ENCODE results near the gene TBX15.

- TF ChIP-seq NFXL1 (CRISPR knock-in tag; IDR thresholded peaks at IDR 0.05) (no peak), ZNF384 (IDR thresholded peaks at IDR 0.05; ENCODE audit: low read depth, low read length) (no peak), MEF2D (tag; conservative IDR thresholded peaks at IDR 0.05; ENCODE audit: low read depth) (no peak), ZNF76 (CRISPR knock-in tag; IDR thresholded peaks at IDR 0.05; ENCODE audit: borderline replicate concordance) (no peak), PCBP1 (IDR thresholded peaks at IDR 0.05; ENCODE audit: low read depth, low read length, poor library complexity, severe bottlenecking) (no peak), SRSF1 (IDR thresholded peaks at IDR 0.05; ENCODE audit: low read depth, low read length) (no peak), IRF1 (CRISPR knock-in tag; IDR thresholded peaks at IDR 0.05; ENCODE audit: borderline replicate concordance) (no peak), POLR2A (conservative IDR thresholded peaks at IDR 0.05) (no peak), ARID3A (IDR thresholded peaks at IDR 0.05; ENCODE audit: borderline replicate concordance, low read depth, low read length) (no peak), ETS1 (conservative IDR thresholded peaks at IDR 0.05; ENCODE audit: control insufficient read depth, low read depth, low read length) (no peak), STAT5A (IDR thresholded peaks at IDR 0.05; ENCODE audit: borderline replicate concordance, low read length) (no peak), SIN3A (IDR thresholded peaks at IDR 0.05; ENCODE audit: borderline replicate concordance in 2 of 2, control insufficient read depth in 1 of 2, low read depth in 2 of 2, low read length in 2 of 2) (no peak), CTCF (IDR thresholded peaks at IDR 0.05 in 2 of 3, conservative IDR thresholded peaks at IDR 0.05 in 1 of 3; ENCODE audit: insufficient read depth in 2 of 3, low read depth in 1 of 3, low read length in 3 of 3) (no peak)
These were observed 125.4 kb downstream of the TBX15 start for GRCh38 chr1:118862755-118863154.
